Cardiac fibroblast (primary cell): Measurements from ENCODE around the gene CFAP61.

Experiments
- DNase-seq, 2 donors: peaks; one replicate each; pipeline versions ENCODE4 v3.0.0 to v3.0.0-alpha.2; 2010; ENCODE audit warnings: low read depth in 2 of 2
- H3K4me3 ChIP-seq, 2 donors: replicated peaks in 1 of 2; 1 replicate in 1 of 2; 2 replicates in 1 of 2; pipeline ENCODE4 v1.5.1; 2011; ENCODE audit warnings: low read depth in 2 of 2, low read length in 2 of 2, mild to moderate bottlenecking in 2 of 2, moderate library complexity in 1 of 2
- CTCF ChIP-seq: IDR thresholded peaks from one replicate; pipeline ENCODE4 v1.5.1; 2011; ENCODE audit warnings: low read depth, mild to moderate bottlenecking, low read length, inconsistent platforms

CFAP61 gene

GRCh38 chr20:20085812-20086211 is 33.5 kb downstream of the CFAP61 start:
- TF ChIP-seq CTCF = no peak
- peak in 1 of 2 donors; percentile 5 for DNase-seq
- H3K4me3 ChIP-seq = no peak overlapping the region

- DNase-seq = no peak
- H3K4me3 ChIP-seq = no peak overlapping the region
- TF ChIP-seq CTCF = no peak
Observed at GRCh38 chr20:20089018-20089417, 36.7 kb downstream of the CFAP61 start.

GRCh38 chr20:20089939-20090338 is 37.6 kb downstream of the CFAP61 start:
- DNase-seq = no peak
- H3K4me3 ChIP-seq = no peak overlapping the region
- TF ChIP-seq CTCF = no peak

- TF ChIP-seq CTCF = no peak
- no peak for DNase-seq
- H3K4me3 ChIP-seq = no peak overlapping the region
Observed at GRCh38 chr20:20092827-20093226, 40.5 kb downstream of the CFAP61 start.

GRCh38 chr20:20094410-20094809 is 42.1 kb downstream of the CFAP61 start:
- TF ChIP-seq CTCF = no peak
- no peak overlapping the region for H3K4me3 ChIP-seq
- DNase-seq = no peak

GRCh38 chr20:20095114-20095872 is 43.0 kb downstream of the CFAP61 start:
- no peak for DNase-seq
- TF ChIP-seq CTCF = no peak
- no peak overlapping the region for H3K4me3 ChIP-seq

GRCh38 chr20:20096421-20096820 is 44.1 kb downstream of the CFAP61 start:
- H3K4me3 ChIP-seq = no peak overlapping the region
- DNase-seq = no peak

More at GRCh38 chr20:20096421-20096820, 44.1 kb downstream of the CFAP61 start:
- TF ChIP-seq CTCF = no peak
